OCI-LY3 (cell line): ENCODE results near the gene EPN1.
A peak's percentile ranks its signal among the peaks of the same experiment; 100 is the strongest.

Experiments
- H2AFZ ChIP-seq: fragments of 200-600, 300-600 bp; shearing (Covaris generic); 2 replicates; pipeline ENCODE4 v1.6.0; 2014; ENCODE audit warnings: antibody characterized with exemption, low read depth, low read length
- H3K27ac ChIP-seq: fragments of 200-600, 300-600 bp; sonication (generic); 2 replicates; pipeline ENCODE4 v1.5.1; 2014; ENCODE audit warnings: mild to moderate bottlenecking, low read length, moderate library complexity, mixed read lengths
- H3K27me3 ChIP-seq: fragments of 200-600, 300-600 bp; sonication (generic); 2 replicates; pipeline ENCODE4 v1.6.1; 2014; ENCODE audit warnings: low read depth, low read length, mixed read lengths
- H3K36me3 ChIP-seq: fragments of 200-600, 300-600 bp; sonication (generic); replicated peaks from 2 replicates; pipeline ENCODE3; 2014; ENCODE audit warnings: low read depth, low read length, mixed read lengths
- H3K4me1 ChIP-seq: fragments of 300-600, 200-600 bp; sonication (generic); 2 replicates; pipeline ENCODE4 v1.6.1; 2014; ENCODE audit warnings: low read length, mixed read lengths
- H3K4me2 ChIP-seq: fragments of 200-600, 300-600 bp; sonication (generic); 2 replicates; pipeline ENCODE4 v1.6.1; 2014; ENCODE audit warnings: low read length, mixed read lengths
- H3K4me3 ChIP-seq: fragments of 300-600, 200-600 bp; sonication (generic); 2 replicates; pipeline ENCODE4 v1.5.1; 2014; ENCODE audit warnings: antibody characterized with exemption, mild to moderate bottlenecking, low read length, moderate library complexity
- H3K79me2 ChIP-seq: fragments of 300-600, 200-600 bp; shearing (Covaris generic); 2 replicates; pipeline ENCODE4 v1.6.1; 2014; ENCODE audit warnings: mild to moderate bottlenecking, low read length, mixed read lengths
- H3K9ac ChIP-seq: fragments of 300-600, 200-600 bp; shearing (Covaris generic); 2 replicates; pipeline ENCODE4 v1.6.0; 2014; ENCODE audit warnings: mild to moderate bottlenecking, low read length, moderate library complexity
- H3K9me3 ChIP-seq: fragments of 200-600, 300-600 bp; shearing (Covaris generic); 2 replicates; pipeline ENCODE4 v1.6.1; 2014; ENCODE audit warnings: low read length, mixed read lengths; ENCODE audit not compliant: insufficient read depth
- H4K20me1 ChIP-seq: fragments of 200-600, 300-600 bp; sonication (generic); 2 replicates; pipeline ENCODE4 v1.6.1; 2016; ENCODE audit warnings: low read length, mixed read lengths; ENCODE audit not compliant: insufficient read depth
- EZH2phosphoT487 ChIP-seq: fragments of 200-600 bp; shearing (Covaris generic); IDR thresholded peaks from 2 replicates; pipeline ENCODE4 v1.6.1; 2018; ENCODE audit warnings: antibody characterized with exemption, mixed run types, low read depth
- TF ChIP-seq, protein P1 (sequence below): fragments of 200-600, 300-600 bp; sonication (generic); IDR thresholded peaks from 2 replicates; pipeline ENCODE4 v1.5.1; 2014; ENCODE audit warnings: antibody characterized with exemption, low read length, low read depth

Gene EPN1

DNA sequence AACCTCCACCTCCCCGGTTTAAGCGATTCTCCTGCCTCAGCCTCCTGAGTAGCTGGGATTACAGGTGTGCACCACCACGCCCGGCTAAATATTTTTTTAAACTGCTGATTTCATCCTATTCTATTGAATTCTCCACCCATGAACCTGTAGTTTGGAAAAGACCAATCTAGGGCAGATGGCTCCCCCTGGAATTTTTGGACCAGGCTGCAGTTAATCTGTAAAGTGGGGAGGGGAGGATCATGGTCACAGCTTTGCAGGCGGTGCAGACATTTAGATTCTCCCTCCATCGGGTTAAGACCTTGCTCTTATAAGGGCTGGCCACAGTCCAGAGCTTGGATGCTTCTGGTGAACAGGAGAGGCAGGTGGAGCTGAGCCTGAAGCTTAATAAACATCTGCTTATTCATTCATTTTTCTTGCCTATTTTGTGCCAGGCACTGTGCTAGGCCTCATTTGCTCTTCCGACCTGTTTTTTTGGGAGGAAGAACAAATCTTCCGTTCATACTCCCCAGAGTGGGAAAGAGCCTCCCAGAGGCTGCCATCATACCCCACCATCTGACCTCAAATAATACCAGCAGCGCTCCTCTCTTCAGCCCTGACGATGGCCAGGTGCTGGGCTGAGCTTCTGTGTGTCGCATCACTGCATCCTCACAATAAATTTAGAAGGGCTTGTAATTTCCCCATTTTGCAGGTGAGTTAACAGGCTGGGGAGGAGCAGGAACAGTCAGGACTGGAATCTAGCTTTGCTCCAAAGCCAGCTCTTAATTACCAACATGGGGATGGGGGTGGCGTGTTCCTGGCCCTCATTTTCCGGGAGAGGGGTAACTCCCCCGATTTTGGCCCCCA lies 27.9 kb upstream of the EPN1 start:
- Histone ChIP-seq H3K4me1 (peaks cover 32% of the 10 kb centered on the region), H3K9ac (peak overlapping the region; percentile 91), H3K9me3 (no peaks in the 10 kb centered on the region), H3K27me3 (no peaks in the 10 kb centered on the region), H3K36me3 (peaks cover 10% of the 10 kb centered on the region), H3K79me2 (peaks cover 58% of the 10 kb centered on the region), H4K20me1 (no peaks in the 10 kb centered on the region), H3K27ac (peak overlapping the region; percentile 63), H3K4me3 (peak overlapping the region; percentile 83), H3K4me2 (peak overlapping the region; percentile 91), H2AFZ (peak overlapping the region; percentile 52; the same call in 1 of the 2 replicates)
- TF ChIP-seq, protein P1, sequence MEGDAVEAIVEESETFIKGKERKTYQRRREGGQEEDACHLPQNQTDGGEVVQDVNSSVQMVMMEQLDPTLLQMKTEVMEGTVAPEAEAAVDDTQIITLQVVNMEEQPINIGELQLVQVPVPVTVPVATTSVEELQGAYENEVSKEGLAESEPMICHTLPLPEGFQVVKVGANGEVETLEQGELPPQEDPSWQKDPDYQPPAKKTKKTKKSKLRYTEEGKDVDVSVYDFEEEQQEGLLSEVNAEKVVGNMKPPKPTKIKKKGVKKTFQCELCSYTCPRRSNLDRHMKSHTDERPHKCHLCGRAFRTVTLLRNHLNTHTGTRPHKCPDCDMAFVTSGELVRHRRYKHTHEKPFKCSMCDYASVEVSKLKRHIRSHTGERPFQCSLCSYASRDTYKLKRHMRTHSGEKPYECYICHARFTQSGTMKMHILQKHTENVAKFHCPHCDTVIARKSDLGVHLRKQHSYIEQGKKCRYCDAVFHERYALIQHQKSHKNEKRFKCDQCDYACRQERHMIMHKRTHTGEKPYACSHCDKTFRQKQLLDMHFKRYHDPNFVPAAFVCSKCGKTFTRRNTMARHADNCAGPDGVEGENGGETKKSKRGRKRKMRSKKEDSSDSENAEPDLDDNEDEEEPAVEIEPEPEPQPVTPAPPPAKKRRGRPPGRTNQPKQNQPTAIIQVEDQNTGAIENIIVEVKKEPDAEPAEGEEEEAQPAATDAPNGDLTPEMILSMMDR, result no peak
- TF ChIP-seq EZH2phosphoT487, result no peak

DNA sequence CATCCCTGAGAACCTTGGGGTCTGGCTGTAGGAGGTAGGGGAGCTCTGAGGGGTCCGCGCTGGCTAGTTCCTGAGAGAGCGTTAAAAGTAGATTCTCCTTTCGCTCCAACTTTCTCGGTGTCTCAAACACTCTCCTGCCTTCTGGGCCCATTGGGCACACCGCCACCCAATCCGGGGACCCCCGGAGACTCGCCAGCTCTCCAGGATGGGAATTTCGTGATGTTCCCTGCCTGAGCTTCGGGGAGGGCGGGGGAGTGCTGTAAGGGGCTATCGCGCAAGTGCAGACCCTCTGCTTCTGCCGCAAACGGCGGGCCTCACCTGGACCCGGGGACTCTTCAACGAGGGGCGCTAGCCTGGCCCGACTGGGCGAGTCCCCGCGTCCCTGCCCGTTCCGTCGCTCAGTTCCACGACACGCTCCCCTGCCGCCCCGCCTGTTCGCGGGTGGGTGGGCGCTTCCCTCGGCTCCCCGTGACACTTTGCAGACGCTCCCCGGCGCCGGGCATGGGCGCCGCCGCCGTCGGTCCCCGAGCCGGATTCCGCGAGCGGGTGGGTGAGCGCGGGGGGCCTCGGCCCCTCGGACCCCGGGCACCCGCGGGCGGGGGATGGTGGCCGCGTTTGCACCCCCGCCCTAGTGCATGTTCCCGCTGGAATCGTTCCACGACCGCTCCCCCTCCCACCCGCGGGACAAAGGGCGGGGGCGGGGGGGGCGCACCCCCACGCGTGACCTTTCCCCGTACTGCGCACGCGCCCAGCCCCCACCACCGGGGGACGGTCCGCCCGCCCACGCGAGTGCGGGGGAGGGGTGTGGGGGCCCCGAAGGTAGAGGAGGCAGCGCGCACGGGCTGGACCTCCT lies 27.1 kb upstream of the EPN1 start, which contains the start of gene CCDC106:
TSS of gene CCDC106 (plus strand) at position 481 of the 853 bp plus-strand sequence. CDS start 835 bp downstream, outside the sequence.
- Histone ChIP-seq H3K27me3 (no peaks in the 10 kb centered on the region), H3K4me3 (peak within 1 kb of the TSS; percentile 83), H3K9me3 (no peaks in the 10 kb centered on the region), H2AFZ (peak within 1 kb of the TSS; percentile 52), H3K79me2 (peaks cover 49% of the 10 kb centered on the region), H3K27ac (peak within 1 kb of the TSS; percentile 63), H3K9ac (peak within 1 kb of the TSS; percentile 91), H3K4me2 (peak within 1 kb of the TSS; percentile 91), H3K4me1 (peaks cover 32% of the 10 kb centered on the region), H4K20me1 (no peaks in the 10 kb centered on the region), H3K36me3 (peaks cover 10% of the 10 kb centered on the region)
- no peak for TF ChIP-seq EZH2phosphoT487
- TF ChIP-seq, protein P1, result no peak

DNA sequence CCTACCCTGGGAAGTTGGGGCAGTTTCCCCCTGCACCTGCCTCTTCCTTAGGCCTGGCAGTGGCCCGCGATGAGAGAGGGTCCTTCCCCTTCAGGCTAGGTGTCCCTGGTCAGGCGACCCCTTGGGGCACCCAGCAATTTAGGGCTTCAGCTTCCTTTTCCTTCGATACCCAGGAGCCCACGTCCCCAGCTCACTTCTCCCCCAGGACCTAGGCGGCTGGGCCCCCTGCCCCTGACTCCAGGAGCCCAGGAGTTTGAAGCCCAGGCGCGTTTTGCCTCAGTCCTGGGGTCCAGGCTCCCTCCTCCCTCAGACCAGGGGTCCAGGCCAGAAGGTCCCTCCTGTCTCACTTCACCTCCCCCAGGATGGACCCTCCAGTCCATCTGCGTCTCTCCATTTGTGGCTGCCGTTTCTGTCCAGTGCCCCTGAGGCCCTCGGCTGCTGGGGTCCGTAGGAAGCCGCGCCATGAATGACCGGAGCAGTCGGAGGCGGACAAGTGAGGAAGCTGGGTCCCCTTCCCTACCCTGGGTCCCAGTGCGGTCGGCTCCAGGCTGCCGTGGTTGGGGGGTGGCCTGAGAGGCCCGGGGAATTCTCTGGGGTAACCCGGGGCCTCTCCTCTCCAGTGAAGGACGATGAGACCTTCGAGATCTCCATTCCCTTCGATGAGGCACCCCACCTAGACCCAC lies 26.3 kb upstream of the EPN1 start:
- H3K36me3 ChIP-seq, result peaks cover 10% of the 10 kb centered on the region
- H3K4me2 ChIP-seq, result peak overlapping the region; percentile 91
- TF ChIP-seq, protein P1, result no peak
- no peak for TF ChIP-seq EZH2phosphoT487
- H3K4me1 ChIP-seq, result peaks cover 32% of the 10 kb centered on the region
- peaks cover 42% of the 10 kb centered on the region for H3K79me2 ChIP-seq
- H2AFZ ChIP-seq, result peak overlapping the region; percentile 52; the same call in 1 of the 2 replicates
- no peaks in the 10 kb centered on the region for H3K27me3 ChIP-seq
- no peaks in the 10 kb centered on the region for H4K20me1 ChIP-seq
- H3K9me3 ChIP-seq, result no peaks in the 10 kb centered on the region
- H3K27ac ChIP-seq, result peak overlapping the region; percentile 63
- peak overlapping the region; percentile 91 for H3K9ac ChIP-seq
- H3K4me3 ChIP-seq, result peak overlapping the region; percentile 83
